CD4-positive, alpha-beta T cell (primary cell): ENCODE data around the gene CCDC146. TPM values are rescaled to one million over a fixed set of nuclear protein-coding genes. Genes with fewer than 3 reads are reported as not detected.

Experiments
- ATAC-seq: fragments of 200-7000 bp; cut with Tn5 transposase; one replicate; pipeline ENCODE4 v1.10.0; 2022; ENCODE audit warnings: mild to moderate bottlenecking; ENCODE audit not compliant: poor library complexity
- CTCF ChIA-PET: fragments of 350-600 bp; sonication (Branson Sonifier 250); formaldehyde crosslinking; loops from one replicate; lab custom pipeline; 2021; ENCODE audit warnings: antibody characterized with exemption, inconsistent platforms; lab: Charles Lee
- POLR2A ChIA-PET: fragments of 350-600 bp; sonication (Branson Sonifier 250); formaldehyde crosslinking; loops from one replicate; lab custom pipeline; 2021; ENCODE audit warnings: antibody characterized with exemption, inconsistent platforms; lab: Charles Lee
- DNase-seq, 14 experiments: peaks; one replicate each; pipeline ENCODE4 v3.0.0-alpha.2; 2013 to 2020; ENCODE audit warnings: mixed read lengths in 2 of 14
- H3K27ac ChIP-seq, 2 donors: one replicate each; pipeline versions ENCODE4 v1.5.1 to v1.7.0; 2013; ENCODE audit warnings: low read length in 2 of 2, low read depth in 1 of 2, mild to moderate bottlenecking in 1 of 2
- H3K27me3 ChIP-seq, 2 experiments: 1 replicate in 1 of 2; 2 replicates in 1 of 2; pipeline versions ENCODE4 v1.6.1 to v1.7.0; 2013; ENCODE audit warnings: low read length in 2 of 2, control low read depth in 1 of 2, mild to moderate bottlenecking in 1 of 2, moderate library complexity in 1 of 2; ENCODE audit not compliant: insufficient read depth in 2 of 2, control insufficient read depth in 1 of 2
- H3K36me3 ChIP-seq: one replicate; pipeline ENCODE4 v1.6.1; 2013; ENCODE audit warnings: low read length, control low read depth; ENCODE audit not compliant: insufficient read depth
- H3K4me1 ChIP-seq: one replicate; pipeline ENCODE4 v1.6.1; 2013; ENCODE audit warnings: low read length, control low read depth; ENCODE audit not compliant: insufficient read depth
- H3K4me3 ChIP-seq: one replicate; pipeline ENCODE4 v1.5.1; 2013; ENCODE audit warnings: mild to moderate bottlenecking, low read length, moderate library complexity
- H3K9me3 ChIP-seq, 2 experiments: 1 replicate in 1 of 2; 2 replicates in 1 of 2; pipeline versions ENCODE4 v1.6.1 to v1.7.0; 2013; ENCODE audit warnings: low read length in 2 of 2, mild to moderate bottlenecking in 2 of 2, control low read depth in 1 of 2, moderate library complexity in 1 of 2; ENCODE audit not compliant: control insufficient read depth in 1 of 2, insufficient read depth in 1 of 2
- H3K27ac Mint-ChIP-seq: one replicate; pipeline ENCODE4 v1.8.0; 2020; ENCODE audit warnings: mixed read lengths
- H3K27me3 Mint-ChIP-seq: one replicate; pipeline ENCODE4 v1.8.0; 2021; ENCODE audit warnings: mixed read lengths
- H3K36me3 Mint-ChIP-seq: one replicate; pipeline ENCODE4 v1.8.0; 2021; ENCODE audit warnings: low read depth, mixed read lengths
- H3K4me1 Mint-ChIP-seq: one replicate; pipeline ENCODE4 v1.8.0; 2021; ENCODE audit warnings: low read depth, mixed read lengths
- H3K4me3 Mint-ChIP-seq: one replicate; pipeline ENCODE4 v1.8.0; 2020; ENCODE audit warnings: mild to moderate bottlenecking, mixed read lengths
- H3K9me3 Mint-ChIP-seq: one replicate; pipeline ENCODE4 v1.8.0; 2020; ENCODE audit warnings: mixed read lengths
- CTCF ChIP-seq: fragments of 200-600 bp; IDR thresholded peaks from one replicate; pipeline ENCODE4 v1.8.0; 2022; ENCODE audit warnings: antibody characterized with exemption, mild to moderate bottlenecking
- intact Hi-C, 2 experiments: fragments of 100-400 bp; cut with DNase I in 1 of 2; cut with micrococcal nuclease in 1 of 2; formaldehyde crosslinking; loops; one replicate each; pipeline versions ENCODE4 v1.15.1 to v1.9.0; 2023 to 2025; cut with DNase I, micrococcal nuclease
- total RNA-seq, 174 experiments: library from RNA in 2 of 174; stranded (reverse) in 2 of 174; gene quantifications; one replicate each; pipeline ENCODE4 v1.2.3 and lab custom pipeline; 2021 to 2026

The CCDC146 gene
- total RNA-seq, 2 experiments from 2014 or later = 10.3 to 10.5 TPM

- Histone ChIP-seq H3K4me3 (peak overlapping the region; percentile 66), H3K9me3 (no peaks in the 10 kb centered on the region), H3K4me1 (peaks cover 11% of the 10 kb centered on the region), H3K36me3 (no peaks in the 10 kb centered on the region), H3K27me3 (no peaks in the 10 kb centered on the region), H3K27ac (peak overlapping the region in 1 of 2 donors; percentile 61)
- ATAC-seq = no peak
- TF ChIP-seq CTCF = no peak
- intact Hi-C loops = no loop called here
- Mint-ChIP-seq H3K4me1 (peaks cover 36% of the 10 kb centered on the region), H3K9me3 (no peaks in the 10 kb centered on the region), H3K4me3 (peak overlapping the region; percentile 83), H3K27ac (peak overlapping the region; percentile 49), H3K36me3 (no peaks in the 10 kb centered on the region), H3K27me3 (no peaks in the 10 kb centered on the region)
- DNase-seq = no peak
- CTCF ChIA-PET = interaction anchor here (0.9 to 2.2 kb wide), 3 partner anchors 43 to 51 kb away, joined by 3 to 5 read pairs (median 4); no protein-coding TSS in a partner anchor
- POLR2A ChIA-PET = interaction anchor here (1.6 to 2.0 kb wide), 2 partner anchors 8 to 78 kb away, joined by 4 to 6 read pairs; partner anchors contain the start of gene CCDC146
These were observed 78.1 kb downstream of the CCDC146 start for GRCh38 chr7:77200542-77200941.

- Histone ChIP-seq H3K27me3 (no peaks in the 10 kb centered on the region), H3K27ac (no peak overlapping the region), H3K4me3 (no peak overlapping the region), H3K36me3 (no peaks in the 10 kb centered on the region), H3K4me1 (peaks cover 11% of the 10 kb centered on the region), H3K9me3 (no peaks in the 10 kb centered on the region)
- Mint-ChIP-seq H3K4me1 (peaks cover 34% of the 10 kb centered on the region), H3K27me3 (no peaks in the 10 kb centered on the region), H3K4me3 (no peak overlapping the region), H3K27ac (no peak overlapping the region), H3K36me3 (no peaks in the 10 kb centered on the region), H3K9me3 (no peaks in the 10 kb centered on the region)
- ChIA-PET POLR2A (no interaction called here), CTCF (interaction anchor here (0.6 kb wide), 1 partner anchor 213 kb away, joined by 7 read pairs; no protein-coding TSS in a partner anchor)
- no peak for TF ChIP-seq CTCF
- DNase-seq (no peak), ATAC-seq (no peak)
- intact Hi-C loops = no loop called here
These were observed 80.1 kb downstream of the CCDC146 start for GRCh38 chr7:77202481-77202976.

- Histone ChIP-seq H3K9me3 (peaks cover 14 to 16% of the 10 kb centered on the region in 2 experiments), H3K27ac (no peak overlapping the region), H3K4me3 (no peak overlapping the region), H3K4me1 (no peaks in the 10 kb centered on the region), H3K27me3 (no peaks in the 10 kb centered on the region), H3K36me3 (no peaks in the 10 kb centered on the region)
- H3K9me3 Mint-ChIP-seq = peaks cover 8% of the 10 kb centered on the region
- ATAC-seq (no peak), DNase-seq (no peak)
- CTCF ChIA-PET = no interaction called here
- POLR2A ChIA-PET = no interaction called here
- no peak for TF ChIP-seq CTCF
- H3K27me3 Mint-ChIP-seq = no peaks in the 10 kb centered on the region
- H3K27ac Mint-ChIP-seq = no peak overlapping the region
- peaks cover 4% of the 10 kb centered on the region for H3K4me1 Mint-ChIP-seq
- intact Hi-C loops = no loop called here
- no peak overlapping the region for H3K4me3 Mint-ChIP-seq
- peaks cover 17% of the 10 kb centered on the region for H3K36me3 Mint-ChIP-seq
These were observed 83.3 kb downstream of the CCDC146 start for GRCh38 chr7:77205706-77206105.
